Tibial artery (tissue), 4 donors: ENCODE data around the gene KCNA2.

ENCODE experiments used
- DNase-seq, 2 donors: peaks; one replicate each; pipeline ENCODE4 v3.0.0-alpha.2; 2019
- H3K27ac ChIP-seq, 2 donors: fragments of 200-600 bp; sonication (generic) in 1 of 2; 1 replicate in 1 of 2; 2 replicates in 1 of 2; pipeline ENCODE4 v1.5.1; 2018 to 2019; ENCODE audit warnings: mild to moderate bottlenecking in 1 of 2
- H3K27me3 ChIP-seq, 2 donors: fragments of 200-600 bp; sonication (generic) in 1 of 2; one replicate each; pipeline versions ENCODE4 v1.5.1 to v1.6.0; 2016 to 2019
- H3K36me3 ChIP-seq, 3 donors: fragments of 200-600 bp; sonication (generic) in 2 of 3; one replicate each; pipeline ENCODE4 v1.5.1; 2016 to 2019; ENCODE audit warnings: mild to moderate bottlenecking in 2 of 3
- H3K4me1 ChIP-seq, 4 donors: fragments of 200-600 bp; sonication (generic) in 2 of 4; 1 replicate in 3 of 4; 2 replicates in 1 of 4; pipeline ENCODE4 v1.5.1; 2016 to 2019
- H3K4me3 ChIP-seq, 2 donors: fragments of 200-600 bp; sonication (generic) in 1 of 2; 1 replicate in 1 of 2; 2 replicates in 1 of 2; pipeline ENCODE4 v1.5.1; 2018 to 2019; ENCODE audit warnings: mild to moderate bottlenecking in 2 of 2
- H3K9me3 ChIP-seq, 3 donors: fragments of 200-600 bp; sonication (generic) in 1 of 3; one replicate each; pipeline ENCODE4 v1.5.1; 2016 to 2019
- CTCF ChIP-seq, 2 experiments: fragments of 200-600 bp in 1 of 2; fragments of 450-650 bp in 1 of 2; IDR thresholded peaks; one replicate each; pipeline ENCODE4 v1.5.1; 2017 to 2019; ENCODE audit warnings: antibody characterized with exemption in 2 of 2, mild to moderate bottlenecking in 1 of 2, moderate library complexity in 1 of 2
- intact Hi-C: fragments of 100-400 bp; cut with DNase I; formaldehyde crosslinking; loops from one replicate; pipeline ENCODE4 v1.15.0; 2023; ENCODE audit warnings: low total_unique reads

KCNA2 gene

DNA sequence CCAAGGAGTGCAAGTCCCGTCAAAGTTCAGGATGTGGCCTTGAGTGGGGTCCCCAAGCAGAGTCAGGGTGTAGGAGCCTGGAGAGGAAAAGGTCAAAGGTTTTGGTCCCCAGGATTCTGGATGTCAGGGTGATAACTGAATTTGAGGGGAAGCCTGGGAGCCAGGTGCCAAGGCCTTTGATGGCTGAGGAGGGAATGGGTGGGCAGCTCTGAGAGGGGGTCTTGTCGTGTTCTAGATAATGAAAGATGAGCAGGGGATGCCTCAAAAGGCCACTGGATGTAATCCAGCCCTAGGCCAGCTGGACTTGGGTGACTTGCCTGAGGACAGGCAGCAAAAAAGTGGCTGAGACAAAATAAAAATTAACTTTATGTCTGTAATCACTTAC lies 27.5 kb upstream of the KCNA2 start:
- TF ChIP-seq CTCF (IDR thresholded peaks at IDR 0.05) = no peak
- H3K9me3 ChIP-seq = no peaks in the 10 kb centered on the region
- peaks cover 0 to 17% (median 13%) of the 10 kb centered on the region in 4 donors for H3K4me1 ChIP-seq
- no peaks in the 10 kb centered on the region for H3K36me3 ChIP-seq
- H3K4me3 ChIP-seq = no peak overlapping the region
- no peak overlapping the region for H3K27ac ChIP-seq
- H3K27me3 ChIP-seq = no peaks in the 10 kb centered on the region
- DNase-seq = no peak
- intact Hi-C loops = loop anchor here (5.0 kb wide), 1 partner anchor 129 kb away; no protein-coding TSS in a partner anchor

- Histone ChIP-seq H3K4me1 (peaks cover 0 to 17% (median 13%) of the 10 kb centered on the region in 4 donors), H3K36me3 (no peaks in the 10 kb centered on the region)
These were observed 25.9 kb upstream of the KCNA2 start for GRCh38 chr1:110631836-110632620.

DNA sequence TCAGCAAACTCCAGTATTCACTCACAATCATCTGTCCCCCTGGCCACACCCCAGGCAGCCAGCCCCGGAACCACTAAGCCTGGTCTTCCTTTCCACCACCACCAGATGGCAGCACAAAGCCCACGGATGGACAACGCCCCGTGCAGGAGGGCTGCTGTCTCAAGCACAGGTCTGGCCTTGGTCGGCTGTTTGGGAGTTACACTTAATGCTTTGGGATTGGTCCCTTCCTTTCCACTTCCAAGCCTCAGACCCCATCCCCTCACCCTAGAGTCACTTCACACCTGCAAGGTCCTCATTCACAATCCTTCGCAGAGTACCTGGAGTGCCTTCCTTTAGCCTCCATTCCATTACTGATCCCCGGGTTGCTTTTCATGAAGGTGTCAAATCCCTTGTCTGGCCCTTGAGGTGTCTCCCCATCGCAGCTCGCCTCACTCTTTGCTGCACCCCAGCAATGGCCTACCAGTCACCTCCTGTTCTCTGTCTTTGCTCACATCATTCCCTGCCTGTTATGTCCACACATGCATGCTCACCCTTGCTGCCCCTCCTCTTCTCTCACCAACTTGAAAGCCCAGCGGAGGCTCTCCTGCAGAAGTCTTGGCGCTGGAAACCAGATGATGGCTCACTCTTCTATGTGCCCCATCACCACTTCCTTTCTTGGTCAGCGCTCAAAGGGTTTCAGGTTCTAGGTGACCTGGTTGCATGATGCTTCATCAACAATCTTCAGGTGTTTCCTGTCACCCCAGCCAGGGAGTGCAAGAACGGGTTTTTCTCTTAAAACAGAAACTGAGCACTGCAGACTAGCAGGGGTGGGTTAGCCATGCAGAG lies 24.9 kb upstream of the KCNA2 start:
- Histone ChIP-seq H3K4me3 (no peak overlapping the region), H3K4me1 (peaks cover 0 to 17% (median 13%) of the 10 kb centered on the region in 4 donors), H3K27me3 (peaks cover 0 to 2% of the 10 kb centered on the region in 2 donors), H3K27ac (no peak overlapping the region), H3K36me3 (no peaks in the 10 kb centered on the region), H3K9me3 (no peaks in the 10 kb centered on the region)
- peak in 1 of 2 donors; percentile 60 for DNase-seq
- intact Hi-C loops = loop anchor here (5.0 kb wide), 1 partner anchor 131 kb away; no protein-coding TSS in a partner anchor
- peak; percentile 72 to 77 for TF ChIP-seq CTCF (IDR thresholded peaks at IDR 0.05)

More at GRCh38 chr1:110631836-110632620, 25.9 kb upstream of the KCNA2 start:
- DNase-seq = no peak
- Histone ChIP-seq H3K27me3 (peaks cover 0 to 2% of the 10 kb centered on the region in 2 donors), H3K4me3 (no peak overlapping the region), H3K27ac (no peak overlapping the region), H3K9me3 (no peaks in the 10 kb centered on the region)
- TF ChIP-seq CTCF (IDR thresholded peaks at IDR 0.05) = no peak
- intact Hi-C loops = loop anchor here (5.0 kb wide), 1 partner anchor 130 kb away; no protein-coding TSS in a partner anchor

- Histone ChIP-seq H3K4me1 (peaks cover 0 to under 1% (median 0%) of the 10 kb centered on the region in 4 donors), H3K27ac (no peak overlapping the region), H3K36me3 (no peaks in the 10 kb centered on the region), H3K27me3 (peaks cover 0 to 2% of the 10 kb centered on the region in 2 donors), H3K9me3 (no peaks in the 10 kb centered on the region), H3K4me3 (no peak overlapping the region)
- TF ChIP-seq CTCF (IDR thresholded peaks at IDR 0.05) = no peak
- no peak for DNase-seq
- intact Hi-C loops = loop anchor here (10.0 kb wide), 1 partner anchor 156 kb away; no protein-coding TSS in a partner anchor
These were observed 22.4 kb upstream of the KCNA2 start for GRCh38 chr1:110628323-110629105.

DNA sequence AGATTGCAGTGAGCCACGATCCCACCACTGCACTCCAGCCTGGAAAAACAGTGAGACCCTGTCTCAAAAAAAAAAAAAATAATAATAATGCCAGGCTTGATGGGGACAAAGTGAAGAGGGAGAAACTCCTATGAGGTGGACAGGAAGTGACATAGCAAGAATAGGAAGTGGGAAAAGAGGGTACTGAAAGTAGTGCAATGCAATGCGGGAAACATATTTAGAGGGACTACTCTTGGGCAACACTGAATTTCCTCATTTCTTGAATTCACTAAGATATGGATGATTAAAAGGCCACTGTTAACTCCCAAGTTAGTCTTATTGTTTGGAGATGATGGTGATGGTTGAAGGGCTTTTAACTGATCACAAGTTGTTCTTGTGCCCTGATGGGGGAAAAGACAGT lies 21.6 kb upstream of the KCNA2 start:
- Histone ChIP-seq H3K4me3 (no peak overlapping the region), H3K4me1 (no peaks in the 10 kb centered on the region), H3K9me3 (no peaks in the 10 kb centered on the region), H3K36me3 (no peaks in the 10 kb centered on the region), H3K27me3 (peaks cover 0 to 2% of the 10 kb centered on the region in 2 donors), H3K27ac (no peak overlapping the region)
- DNase-seq = no peak
- intact Hi-C loops = loop anchor here (10.0 kb wide), 1 partner anchor 157 kb away; no protein-coding TSS in a partner anchor
- no peak for TF ChIP-seq CTCF (IDR thresholded peaks at IDR 0.05)
